ENCODE data around the gene PCBD2.

Gene PCBD2

DNA sequence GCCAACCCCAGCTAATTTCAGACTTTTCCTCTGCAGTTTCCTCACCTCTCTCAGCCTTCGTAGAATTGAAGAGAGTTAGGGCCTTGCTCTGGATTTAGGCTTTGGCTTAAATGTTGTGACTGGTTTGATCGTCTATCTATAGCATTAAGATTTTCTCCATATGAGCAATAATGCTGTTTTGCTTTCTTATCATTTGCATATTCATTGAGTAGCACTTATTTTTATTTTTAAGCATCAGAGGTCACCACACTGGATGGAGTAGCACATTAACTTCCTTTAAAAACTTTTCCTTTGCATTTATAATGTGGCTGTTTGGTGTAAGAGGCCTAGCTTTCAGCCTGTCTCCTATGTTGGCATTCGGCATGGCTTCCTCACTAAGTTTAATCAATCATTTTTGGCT lies 12.6 kb upstream of the PCBD2 start:
- DNase-seq: no peak
- H3K4me1 ChIP-seq (ENCODE audit: low read length): no peaks in the 10 kb centered on the region
- H4K20me1 ChIP-seq (ENCODE audit: insufficient read depth, low read length): no peaks in the 10 kb centered on the region
- no peak overlapping the region for H3K4me2 ChIP-seq (ENCODE audit: low read depth, low read length)
- no peaks in the 10 kb centered on the region for H3K9me2 ChIP-seq (replicated peaks; ENCODE audit: insufficient read depth, low read length)
- no peaks in the 10 kb centered on the region; the same call in 1 of the 2 replicates for H3K36me3 ChIP-seq (replicated peaks; ENCODE audit: insufficient read depth, low read length)
- H2AFZ ChIP-seq (ENCODE audit: low read length): no peak overlapping the region
- H3F3A ChIP-seq (ENCODE audit: insufficient read depth, low read length): no peaks in the 10 kb centered on the region
- H3K27ac ChIP-seq (ENCODE audit: low read length): no peak overlapping the region
- H3K9me3 ChIP-seq (replicated peaks; ENCODE audit: insufficient read depth, low read length): no peaks in the 10 kb centered on the region
- no peak overlapping the region for H3K4me3 ChIP-seq (ENCODE audit: low read length)
- no peak for TF ChIP-seq EZH2 (optimal IDR thresholded peaks at IDR 0.05; ENCODE audit: low read depth, low read length)
- TF ChIP-seq, protein P1, sequence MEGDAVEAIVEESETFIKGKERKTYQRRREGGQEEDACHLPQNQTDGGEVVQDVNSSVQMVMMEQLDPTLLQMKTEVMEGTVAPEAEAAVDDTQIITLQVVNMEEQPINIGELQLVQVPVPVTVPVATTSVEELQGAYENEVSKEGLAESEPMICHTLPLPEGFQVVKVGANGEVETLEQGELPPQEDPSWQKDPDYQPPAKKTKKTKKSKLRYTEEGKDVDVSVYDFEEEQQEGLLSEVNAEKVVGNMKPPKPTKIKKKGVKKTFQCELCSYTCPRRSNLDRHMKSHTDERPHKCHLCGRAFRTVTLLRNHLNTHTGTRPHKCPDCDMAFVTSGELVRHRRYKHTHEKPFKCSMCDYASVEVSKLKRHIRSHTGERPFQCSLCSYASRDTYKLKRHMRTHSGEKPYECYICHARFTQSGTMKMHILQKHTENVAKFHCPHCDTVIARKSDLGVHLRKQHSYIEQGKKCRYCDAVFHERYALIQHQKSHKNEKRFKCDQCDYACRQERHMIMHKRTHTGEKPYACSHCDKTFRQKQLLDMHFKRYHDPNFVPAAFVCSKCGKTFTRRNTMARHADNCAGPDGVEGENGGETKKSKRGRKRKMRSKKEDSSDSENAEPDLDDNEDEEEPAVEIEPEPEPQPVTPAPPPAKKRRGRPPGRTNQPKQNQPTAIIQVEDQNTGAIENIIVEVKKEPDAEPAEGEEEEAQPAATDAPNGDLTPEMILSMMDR (IDR thresholded peaks at IDR 0.05; ENCODE audit: low read length): no peak
- no peak for TF ChIP-seq EZH2phosphoT487 (IDR thresholded peaks at IDR 0.05; ENCODE audit: low read length)
- H3K9ac ChIP-seq (ENCODE audit: low read length): no peak overlapping the region
- peaks cover 19% of the 10 kb centered on the region; the same call in 1 of the 2 replicates for H3K79me2 ChIP-seq (ENCODE audit: low read length)
- no peaks in the 10 kb centered on the region for H3K27me3 ChIP-seq (replicated peaks; ENCODE audit: insufficient read depth, low read length)

GRCh38 chr5:134892926-134893325 lies 12.0 kb upstream of the PCBD2 start:
- H3K4me1 ChIP-seq (ENCODE audit: low read length): no peaks in the 10 kb centered on the region
- H3K79me2 ChIP-seq (ENCODE audit: low read length): peaks cover 14% of the 10 kb centered on the region; the same call in 1 of the 2 replicates
- no peak overlapping the region for H3K27ac ChIP-seq (ENCODE audit: low read length)
- H3K4me3 ChIP-seq (ENCODE audit: low read length): no peak overlapping the region
- no peaks in the 10 kb centered on the region; the same call in 1 of the 2 replicates for H3K36me3 ChIP-seq (replicated peaks; ENCODE audit: insufficient read depth, low read length)
- no peak for TF ChIP-seq EZH2phosphoT487 (IDR thresholded peaks at IDR 0.05; ENCODE audit: low read length)
- TF ChIP-seq EZH2 (optimal IDR thresholded peaks at IDR 0.05; ENCODE audit: low read depth, low read length): no peak
- TF ChIP-seq, protein P1 (IDR thresholded peaks at IDR 0.05; ENCODE audit: low read length): no peak
- no peaks in the 10 kb centered on the region for H3K27me3 ChIP-seq (replicated peaks; ENCODE audit: insufficient read depth, low read length)
- H3K9me2 ChIP-seq (replicated peaks; ENCODE audit: insufficient read depth, low read length): no peaks in the 10 kb centered on the region
- no peak overlapping the region for H3K9ac ChIP-seq (ENCODE audit: low read length)
- DNase-seq: no peak
- H4K20me1 ChIP-seq (ENCODE audit: insufficient read depth, low read length): no peaks in the 10 kb centered on the region
- no peaks in the 10 kb centered on the region for H3F3A ChIP-seq (ENCODE audit: insufficient read depth, low read length)
- H2AFZ ChIP-seq (ENCODE audit: low read length): no peak overlapping the region
- H3K9me3 ChIP-seq (replicated peaks; ENCODE audit: insufficient read depth, low read length): no peaks in the 10 kb centered on the region
- no peak overlapping the region for H3K4me2 ChIP-seq (ENCODE audit: low read depth, low read length)

DNA sequence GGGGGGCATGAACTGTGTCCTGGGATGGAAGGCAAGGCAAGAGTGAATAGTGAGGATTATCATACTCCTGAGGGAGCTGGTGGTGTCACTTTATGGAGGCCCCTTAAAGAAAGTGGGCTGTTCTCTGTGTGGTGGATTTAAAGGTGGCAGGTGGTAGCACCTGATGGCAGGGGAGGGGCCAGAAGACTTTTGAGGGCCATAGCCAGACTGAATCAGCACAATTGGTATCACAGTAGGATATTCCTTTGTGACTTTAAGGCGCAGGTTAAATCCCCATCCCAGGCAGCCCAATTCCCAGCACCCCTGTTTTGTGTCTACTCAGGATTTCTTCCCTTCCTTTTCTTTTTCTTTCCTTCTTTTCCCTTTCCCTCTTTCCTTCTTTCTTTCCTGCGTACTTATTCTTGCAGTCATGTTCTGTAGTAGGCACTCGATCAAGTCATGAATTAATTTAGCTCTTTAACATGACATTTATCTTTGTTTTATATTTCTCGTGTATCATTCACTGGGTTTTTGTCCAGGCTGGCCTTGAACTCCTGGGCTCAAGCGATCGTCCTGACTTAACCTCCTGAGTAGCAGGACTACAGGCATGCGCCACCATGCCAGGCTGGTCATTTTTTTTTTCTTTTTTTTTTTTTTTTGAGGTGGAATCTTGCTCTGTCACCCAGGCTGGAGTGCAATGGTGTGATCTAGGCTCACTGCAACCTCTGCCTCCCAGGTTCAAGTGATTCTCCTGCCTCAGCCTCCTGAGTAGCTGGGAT lies 11.0 kb upstream of the PCBD2 start:
- H3K4me2 ChIP-seq (ENCODE audit: low read depth, low read length): no peak overlapping the region
- no peak overlapping the region for H3K27ac ChIP-seq (ENCODE audit: low read length)
- H3K4me3 ChIP-seq (ENCODE audit: low read length): no peak overlapping the region
- no peak for DNase-seq
- peaks cover 12% of the 10 kb centered on the region; the same call in 1 of the 2 replicates for H3K79me2 ChIP-seq (ENCODE audit: low read length)
- H3F3A ChIP-seq (ENCODE audit: insufficient read depth, low read length): no peaks in the 10 kb centered on the region
- no peak overlapping the region for H3K9ac ChIP-seq (ENCODE audit: low read length)
- no peaks in the 10 kb centered on the region for H3K4me1 ChIP-seq (ENCODE audit: low read length)
- no peaks in the 10 kb centered on the region; the same call in 1 of the 2 replicates for H3K36me3 ChIP-seq (replicated peaks; ENCODE audit: insufficient read depth, low read length)
- H3K9me2 ChIP-seq (replicated peaks; ENCODE audit: insufficient read depth, low read length): no peaks in the 10 kb centered on the region
- H4K20me1 ChIP-seq (ENCODE audit: insufficient read depth, low read length): no peaks in the 10 kb centered on the region
- H3K27me3 ChIP-seq (replicated peaks; ENCODE audit: insufficient read depth, low read length): no peaks in the 10 kb centered on the region
- TF ChIP-seq EZH2phosphoT487 (IDR thresholded peaks at IDR 0.05; ENCODE audit: low read length) (no peak), EZH2 (optimal IDR thresholded peaks at IDR 0.05; ENCODE audit: low read depth, low read length) (no peak)
- TF ChIP-seq, protein P1 (IDR thresholded peaks at IDR 0.05; ENCODE audit: low read length): no peak
- no peaks in the 10 kb centered on the region for H3K9me3 ChIP-seq (replicated peaks; ENCODE audit: insufficient read depth, low read length)
- no peak overlapping the region for H2AFZ ChIP-seq (ENCODE audit: low read length)
